NB4 (cell line): ENCODE data around the gene EFNA3.

ENCODE experiments used
- CTCF ChIP-seq: IDR thresholded peaks from one replicate; pipeline ENCODE4 v1.5.1; 2012; ENCODE audit warnings: low read depth, low read length
- MYC ChIP-seq: IDR thresholded peaks from 2 replicates; pipeline ENCODE4 v1.6.1; 2011; ENCODE audit warnings: low read depth, low read length
- POLR2A ChIP-seq: IDR thresholded peaks from 2 replicates; pipeline ENCODE4 v1.6.1; 2011; ENCODE audit warnings: mild to moderate bottlenecking; ENCODE audit not compliant: insufficient read length; ENCODE audit errors: extremely low read depth

DNA sequence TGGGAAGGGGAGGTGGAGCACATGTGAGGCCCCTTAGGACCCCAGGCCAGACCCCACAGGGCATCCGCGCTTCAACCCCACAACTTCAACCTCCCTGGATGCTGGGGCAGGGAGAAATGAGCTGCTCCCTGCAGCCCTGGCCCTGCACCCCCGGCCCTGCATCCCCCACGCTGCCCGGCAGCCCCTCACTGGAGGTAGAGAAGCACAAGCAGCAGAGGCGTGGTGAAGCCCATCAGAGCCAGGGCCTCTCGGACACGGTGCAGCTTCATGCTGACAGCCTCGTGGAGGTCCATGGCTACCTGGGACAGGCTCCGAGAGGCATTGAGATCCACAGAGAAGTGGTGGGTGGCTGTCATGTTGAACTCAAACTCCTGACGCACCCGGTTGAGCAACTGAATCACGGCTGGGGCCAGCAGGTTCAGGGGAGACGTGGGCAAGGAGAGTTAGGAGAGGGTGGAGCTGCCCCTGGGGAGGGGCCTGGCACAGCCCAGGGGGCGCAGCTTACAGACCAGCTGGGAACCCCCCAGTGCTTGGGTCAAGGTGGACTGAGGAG is 48.3 kb upstream of the EFNA3 start:
- TF ChIP-seq CTCF, result no peak
- no peak for TF ChIP-seq POLR2A
- no peak for TF ChIP-seq MYC
